GM19328 (cell line): ENCODE measurements around the gene ITPRIP.

Experiments
- ATAC-seq: cut with Tn5 transposase; IDR thresholded peaks from one replicate; pipeline ENCODE4 v1.9.1; 2021; ENCODE audit warnings: mild to moderate bottlenecking, moderate library complexity; ENCODE audit not compliant: unreplicated experiment

Gene ITPRIP

GRCh38 chr10:104326991-104327610, 11.2 kb downstream of the ITPRIP start:
- no peak for ATAC-seq

DNA sequence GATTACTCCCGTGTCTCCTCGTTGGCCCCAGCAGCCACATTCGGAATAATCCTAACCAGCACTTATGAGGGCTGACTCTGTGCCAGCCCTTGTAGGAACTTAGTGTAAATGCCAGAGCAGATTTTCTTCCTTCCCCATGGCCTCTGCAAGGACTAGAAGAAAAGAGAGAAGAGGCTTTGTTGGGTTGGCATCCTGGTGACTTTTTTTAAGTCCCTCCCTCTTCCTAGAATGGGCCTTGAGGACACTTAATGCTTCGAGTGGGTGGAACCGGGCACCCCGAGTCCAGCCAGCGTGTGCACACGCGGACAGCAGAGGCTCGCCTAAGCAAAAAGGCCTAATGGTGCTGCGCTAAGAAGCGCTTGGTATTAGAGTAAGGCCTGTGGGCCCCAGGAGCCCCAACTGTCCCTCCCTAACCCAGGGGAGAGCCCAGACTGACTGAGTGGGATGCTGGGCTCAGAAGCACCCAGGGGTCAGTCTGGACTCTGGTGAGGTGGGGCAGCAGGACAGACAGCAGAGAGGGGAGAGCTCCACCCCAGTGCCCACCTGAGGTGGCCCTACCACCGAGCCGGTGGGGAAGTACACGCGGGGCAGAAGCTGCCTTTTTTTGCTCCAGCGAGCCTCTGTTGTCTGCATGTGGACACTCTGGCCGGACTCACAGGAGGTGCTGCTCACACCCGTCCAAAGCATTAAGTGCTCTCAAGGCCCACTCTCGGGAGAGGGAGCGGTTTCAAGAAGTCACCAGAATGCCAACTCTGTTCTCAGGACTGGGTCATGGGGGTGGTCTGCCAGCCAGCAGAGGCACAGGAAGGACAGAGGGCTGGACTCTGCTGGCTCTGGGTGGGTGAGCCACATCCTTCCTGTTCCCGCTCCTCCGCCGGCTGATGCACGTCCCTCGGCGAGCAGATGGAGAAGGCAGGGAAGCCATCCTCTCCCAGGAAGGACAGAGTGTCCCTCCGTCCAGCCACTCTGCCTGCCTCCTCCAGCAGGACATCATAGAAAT, 12.5 kb downstream of the ITPRIP start:
- no peak for ATAC-seq

DNA sequence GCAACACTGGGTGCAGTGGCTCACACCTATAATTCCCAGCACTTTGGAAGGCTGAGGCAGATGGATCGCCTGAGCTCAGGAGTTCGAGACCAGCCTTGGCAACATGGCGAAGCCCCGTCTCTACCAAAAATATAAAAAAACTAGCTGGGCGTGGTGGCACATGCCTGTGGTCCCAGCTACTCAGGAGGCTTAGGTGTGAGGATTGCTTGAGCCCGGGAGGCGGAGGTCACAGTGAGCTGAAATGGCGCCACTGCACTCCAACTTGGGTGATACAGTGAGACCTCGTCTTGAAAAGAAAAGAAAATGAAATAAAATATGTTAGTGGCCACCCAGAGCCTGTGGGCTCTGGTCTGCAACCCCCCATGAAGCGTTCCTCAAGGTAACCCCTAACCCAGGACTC, 13.3 kb downstream of the ITPRIP start:
- no peak for ATAC-seq

DNA sequence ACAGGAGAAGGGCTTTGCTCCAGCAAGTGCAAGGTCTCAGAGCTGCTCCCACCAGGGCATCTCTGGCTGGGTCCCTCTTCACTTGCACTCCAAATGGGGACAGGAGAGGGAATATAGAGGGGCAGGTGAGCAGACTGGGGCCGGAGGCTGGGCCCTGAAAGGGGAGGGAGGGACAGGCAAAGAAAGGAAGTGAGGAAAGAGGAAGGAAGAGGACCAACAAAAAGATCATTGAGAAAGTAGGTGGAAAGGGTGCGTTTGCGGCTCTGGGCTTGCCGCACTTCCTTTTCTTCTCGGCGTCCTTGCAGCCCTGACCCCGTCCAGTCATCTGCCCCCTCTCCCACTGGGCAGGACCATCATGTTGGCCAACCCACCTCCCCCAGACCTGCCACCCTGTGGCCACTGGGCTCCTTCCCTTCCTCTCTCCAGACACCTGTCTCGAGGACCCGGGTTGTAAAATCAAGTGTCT, 14.0 kb downstream of the ITPRIP start:
- no peak for ATAC-seq

GRCh38 chr10:104323760-104324201, 14.5 kb downstream of the ITPRIP start:
- no peak for ATAC-seq

- no peak for ATAC-seq
These were observed 15.2 kb downstream of the ITPRIP start for GRCh38 chr10:104323085-104323484.

DNA sequence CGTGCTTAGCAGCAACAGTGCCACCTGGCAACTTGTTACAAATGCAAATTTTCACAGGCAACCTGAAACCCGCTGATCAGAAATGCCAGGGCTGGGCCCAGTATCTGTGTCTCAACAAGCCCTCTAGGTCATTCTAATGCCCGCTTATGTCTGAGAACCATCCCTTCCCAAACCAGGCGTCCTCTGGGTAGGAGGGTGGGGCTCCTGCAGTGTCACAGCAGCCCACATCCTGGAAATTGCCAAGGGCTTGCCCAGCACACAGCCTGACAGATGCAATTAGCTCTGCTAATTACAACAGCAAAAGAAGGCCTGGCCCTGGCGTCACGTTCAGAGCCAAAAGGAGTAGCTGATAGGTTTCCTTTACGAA, 15.9 kb downstream of the ITPRIP start:
- ATAC-seq = no peak

DNA sequence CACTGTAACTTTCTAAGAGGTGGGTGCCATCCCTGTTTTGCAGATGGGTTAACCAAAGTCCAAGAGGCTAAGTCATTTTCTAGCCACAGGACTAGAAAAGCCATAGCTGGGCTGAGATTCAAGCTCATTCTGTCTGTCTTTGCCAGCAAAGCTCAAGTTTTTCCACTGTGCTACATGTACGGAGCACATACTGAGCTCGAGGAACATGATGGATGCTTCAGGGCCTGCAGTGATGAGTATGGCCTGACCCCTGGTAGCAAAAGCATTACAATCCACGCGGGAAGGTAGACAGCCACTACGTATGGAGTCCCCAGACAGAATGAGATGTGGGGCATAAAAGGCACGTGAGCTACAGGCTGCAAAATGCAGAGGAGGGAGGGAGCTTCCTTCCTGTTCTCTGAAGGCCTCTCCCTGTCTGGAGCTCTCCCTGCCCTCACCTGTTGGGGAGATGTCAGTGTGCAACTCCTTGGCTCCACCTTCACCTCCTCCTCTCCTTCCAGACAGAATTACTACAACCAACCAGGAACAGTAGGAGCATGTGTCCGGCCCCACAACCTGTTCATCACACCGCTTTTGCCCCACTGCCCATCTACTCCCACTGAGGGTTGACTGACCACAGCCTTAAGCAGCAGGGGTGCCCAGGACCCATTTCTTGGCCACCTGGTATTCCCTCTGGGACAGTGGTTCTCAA, 16.4 kb downstream of the ITPRIP start:
- ATAC-seq = no peak

- no peak for ATAC-seq
These were observed 17.0 kb downstream of the ITPRIP start for GRCh38 chr10:104321226-104321625.

DNA sequence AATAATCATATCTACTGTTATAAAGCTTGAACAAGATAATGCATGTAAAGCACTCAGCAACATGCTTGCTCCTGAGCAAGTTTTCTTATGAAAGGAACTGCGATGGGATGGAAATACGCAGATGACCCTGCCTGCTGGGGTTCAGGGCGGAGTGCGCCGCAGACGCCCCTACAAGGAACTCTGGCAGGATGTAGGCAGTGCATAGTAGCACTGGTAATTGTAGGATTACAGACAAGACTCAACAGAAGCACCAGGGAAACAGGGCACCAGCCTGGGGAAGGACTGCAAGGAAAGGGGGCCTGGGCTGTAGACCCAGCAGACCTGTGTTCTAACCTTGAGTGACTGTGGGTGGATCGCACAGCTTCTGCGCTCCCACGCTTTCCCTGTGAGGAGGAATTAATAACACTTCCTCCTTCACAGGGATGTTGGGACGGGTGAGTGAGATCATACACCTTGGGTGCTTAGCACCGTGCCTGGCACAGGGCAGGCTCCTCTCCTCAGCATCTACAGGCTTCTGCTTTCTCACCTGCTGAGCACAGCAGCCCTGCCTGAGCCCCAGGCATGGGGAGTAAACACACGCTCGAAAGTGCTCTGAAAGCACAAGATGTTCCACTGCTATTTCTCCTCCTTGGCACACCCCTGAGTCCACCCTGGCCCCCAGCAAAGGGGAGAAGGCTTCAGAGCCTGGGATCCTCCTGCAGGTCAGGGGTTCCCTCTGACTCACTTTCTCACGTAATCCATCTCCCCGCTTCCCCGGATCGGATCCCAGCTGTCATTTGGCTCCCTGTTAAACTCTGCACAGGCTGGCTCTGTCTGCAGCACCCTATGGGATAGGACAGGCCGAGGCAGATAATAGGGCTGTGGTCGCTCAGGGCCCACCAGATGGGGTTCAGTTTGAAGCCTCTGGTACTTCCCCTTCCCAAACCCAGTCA, 19.2 kb downstream of the ITPRIP start:
- ATAC-seq = no peak

- ATAC-seq = no peak
These were observed 19.9 kb downstream of the ITPRIP start for GRCh38 chr10:104318326-104318725.

- ATAC-seq = no peak
These were observed 20.5 kb downstream of the ITPRIP start for GRCh38 chr10:104317726-104318299.

- ATAC-seq = no peak
These were observed 21.0 kb downstream of the ITPRIP start for GRCh38 chr10:104317269-104317710.

GRCh38 chr10:104316321-104317099, 21.8 kb downstream of the ITPRIP start:
- ATAC-seq = no peak

GRCh38 chr10:104315486-104315921, 22.8 kb downstream of the ITPRIP start:
- no peak for ATAC-seq

DNA sequence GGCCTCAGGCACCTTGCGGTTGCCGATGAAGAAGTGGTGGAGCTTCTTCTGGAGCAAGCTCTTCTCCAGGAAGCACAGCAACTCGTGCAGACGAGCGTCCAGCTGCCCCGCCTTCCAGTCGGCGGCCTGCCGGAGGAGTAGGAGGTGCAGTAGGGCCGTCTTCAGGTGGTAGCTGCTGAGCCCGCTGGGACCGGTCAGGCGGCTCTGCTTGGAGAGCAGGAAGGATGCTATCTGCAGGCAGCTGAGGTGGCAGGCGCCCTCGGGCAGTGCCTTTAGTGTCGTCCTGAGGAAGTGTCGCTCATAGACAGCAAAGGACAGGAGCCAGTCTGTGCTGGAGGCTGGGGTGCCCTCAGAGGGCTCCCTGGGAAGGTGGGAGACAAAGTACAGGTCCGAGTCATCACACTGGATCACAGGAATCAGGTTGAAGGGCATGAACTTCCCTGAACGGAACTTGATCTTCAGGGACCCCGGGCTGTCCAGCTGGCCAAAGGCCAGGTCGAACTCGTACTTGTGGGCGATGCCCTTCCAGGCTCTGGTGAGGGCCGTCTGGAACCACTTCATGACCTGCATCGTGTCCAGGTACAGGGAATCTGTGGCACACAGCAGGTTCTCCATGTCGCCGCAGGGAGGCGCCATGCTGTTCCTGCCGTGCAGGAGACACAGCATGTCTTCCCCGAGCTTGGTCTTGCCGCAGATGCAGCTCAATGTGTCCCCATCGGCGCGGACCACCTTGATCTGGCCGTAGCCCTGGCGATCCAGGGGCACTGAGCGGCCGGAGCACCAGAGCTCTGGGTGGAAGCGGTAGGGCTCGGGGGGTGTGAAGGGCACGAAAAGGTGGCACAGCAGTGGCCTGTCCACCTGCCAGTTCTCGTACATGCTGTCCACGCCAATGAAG, 23.4 kb downstream of the ITPRIP start:
- no peak for ATAC-seq

DNA sequence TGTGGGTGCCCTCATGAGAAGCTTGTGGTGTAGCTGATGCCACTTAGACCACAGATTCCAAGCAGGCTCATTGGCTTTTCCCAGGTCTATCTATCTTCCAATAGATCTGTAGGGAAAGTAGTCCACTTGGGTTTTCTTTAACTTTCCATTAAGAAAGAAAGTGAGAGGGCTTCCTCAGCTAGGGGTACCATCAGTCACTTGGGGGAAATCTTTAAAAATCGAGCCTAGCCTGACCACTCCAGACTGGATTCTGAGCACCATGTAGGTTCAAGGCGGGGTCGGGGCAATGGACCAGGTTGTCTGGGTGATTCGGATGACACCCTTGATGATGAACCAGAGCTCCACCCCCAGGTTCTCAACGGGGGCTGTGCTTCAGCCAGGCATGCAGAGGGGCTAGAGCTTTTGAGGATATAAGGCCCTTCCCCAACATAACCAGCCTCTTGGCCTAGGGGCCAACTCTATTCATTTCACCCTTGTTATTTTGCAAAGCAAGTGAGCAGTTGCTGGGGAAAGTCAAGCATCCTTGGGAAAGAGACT, 27.0 kb downstream of the ITPRIP start:
- no peak for ATAC-seq
